HepG2 (cell line): Measurements from ENCODE around the gene CCDC57. TPM values are rescaled to one million over a fixed set of nuclear protein-coding genes. Genes with fewer than 3 reads are reported as not detected.

Experiments used
- ERF ChIP-seq: IDR thresholded peaks from 2 replicates; pipeline ENCODE4 v1.6.1; 2018; ENCODE audit warnings: missing biosample characterization, missing genetic modification reagents
- FIP1L1 ChIP-seq: fragments of 200-400 bp; formaldehyde crosslinking; IDR thresholded peaks from 2 replicates; pipeline ENCODE4 v1.6.1; 2018; ENCODE audit warnings: low read depth, mild to moderate bottlenecking, low read length, moderate library complexity, borderline replicate concordance; ENCODE audit not compliant: insufficient read depth
- GABPA ChIP-seq, 2 experiments: IDR thresholded peaks; 2 replicates each; pipeline ENCODE4 v1.6.1; 2011 to 2016; ENCODE audit warnings: low read depth in 2 of 2, low read length in 1 of 2, missing biosample characterization in 1 of 2, missing genetic modification characterization in 1 of 2
- HNRNPLL ChIP-seq: fragments of 200-400 bp; formaldehyde crosslinking; IDR thresholded peaks from 2 replicates; pipeline ENCODE4 v1.6.1; 2017; ENCODE audit warnings: mild to moderate bottlenecking, low read depth, low read length; ENCODE audit not compliant: poor library complexity, severe bottlenecking
- JUND ChIP-seq: sonication (generic); formaldehyde crosslinking; IDR thresholded peaks from 2 replicates; pipeline ENCODE4 v1.8.0; 2022; ENCODE audit warnings: mild to moderate bottlenecking, missing genetic modification reagents
- KDM6A ChIP-seq: IDR thresholded peaks from 2 replicates; pipeline ENCODE4 v1.6.1; 2016; ENCODE audit warnings: low read depth
- MAFF ChIP-seq: IDR thresholded peaks from 2 replicates; pipeline ENCODE4 v1.6.1; 2011; ENCODE audit warnings: low read depth, low read length, improper control_type of control experiment
- POLR2A ChIP-seq, 2 experiments: IDR thresholded peaks; 2 replicates each; pipeline ENCODE4 v1.6.1; 2011; ENCODE audit warnings: low read depth in 2 of 2, low read length in 2 of 2, mild to moderate bottlenecking in 1 of 2, moderate library complexity in 1 of 2; ENCODE audit not compliant: insufficient read depth in 1 of 2
- POLR2AphosphoS5 ChIP-seq: IDR thresholded peaks from 2 replicates; pipeline ENCODE4 v1.6.1; 2012; ENCODE audit warnings: low read depth, low read length
- POLR2G ChIP-seq: fragments of 200-400 bp; formaldehyde crosslinking; IDR thresholded peaks from 2 replicates; pipeline ENCODE4 v1.6.1; 2018; ENCODE audit warnings: mild to moderate bottlenecking, low read depth, low read length, moderate library complexity
- RBM22 ChIP-seq: fragments of 200-400 bp; formaldehyde crosslinking; optimal IDR thresholded peaks from 2 replicates; pipeline ENCODE3; 2017; ENCODE audit warnings: mild to moderate bottlenecking, low read length, moderate library complexity
- SIX4 ChIP-seq: sonication (generic); formaldehyde crosslinking; IDR thresholded peaks from 2 replicates; pipeline ENCODE4 v1.4.0; 2020; ENCODE audit warnings: missing genetic modification reagents
- SMAD3 ChIP-seq: sonication (generic); formaldehyde crosslinking; IDR thresholded peaks from 2 replicates; pipeline ENCODE4 v1.4.0; 2020; ENCODE audit warnings: missing genetic modification reagents
- SMARCE1 ChIP-seq: fragments of 450-650 bp; IDR thresholded peaks from 2 replicates; pipeline ENCODE4 v1.6.1; 2017; ENCODE audit warnings: borderline replicate concordance
- ZC3H13 ChIP-seq: sonication (generic); formaldehyde crosslinking; IDR thresholded peaks from 2 replicates; pipeline ENCODE4 v1.8.1; 2023; ENCODE audit warnings: mild to moderate bottlenecking, missing genetic modification reagents, moderate library complexity
- ZFP36 ChIP-seq: fragments of 150-350 bp; IDR thresholded peaks from 2 replicates; pipeline ENCODE4 v1.6.1; 2018; ENCODE audit warnings: borderline replicate concordance, low read length, low read depth; ENCODE audit not compliant: partially characterized antibody
- ZNF670 ChIP-seq: sonication (generic); formaldehyde crosslinking; IDR thresholded peaks from 2 replicates; pipeline ENCODE4 v1.8.0; 2022; ENCODE audit warnings: mild to moderate bottlenecking, missing genetic modification reagents, borderline replicate concordance
- ZNF761 ChIP-seq: sonication (generic); formaldehyde crosslinking; conservative IDR thresholded peaks from 2 replicates; pipeline ENCODE4 v1.4.0; 2020; ENCODE audit warnings: mild to moderate bottlenecking, missing genetic modification reagents
- ZNF768 ChIP-seq: sonication (generic); formaldehyde crosslinking; IDR thresholded peaks from 2 replicates; pipeline ENCODE4 v1.4.0; 2020; ENCODE audit warnings: missing genetic modification reagents
- ZSCAN9 ChIP-seq: IDR thresholded peaks from 2 replicates; pipeline ENCODE4 v1.6.1; 2016; ENCODE audit warnings: borderline replicate concordance
- polyA plus RNA-seq, 8 experiments: library from polyadenylated mRNA; depleted of rRNA in 3 of 8; stranded (reverse) in 7 of 8; unstranded in 1 of 8; fragments of >200 nt; fragmentation: Illumina TruSeq in 4 of 8; extraction: Trizol in 4 of 8; gene quantifications; 2 replicates each; pipeline versions ENCODE4 v1.2.1 to v1.2.3, GENCODE V29; 2011 to 2016; ENCODE audit warnings: low read depth in 4 of 8, missing spikeins in 1 of 8, mixed read lengths in 1 of 8; ENCODE audit not compliant: insufficient read depth in 1 of 8
- total RNA-seq, 5 experiments: library from RNA; depleted of rRNA; stranded (reverse); fragments of >200 nt; fragmentation: Illumina TruSeq; extraction: Trizol; gene quantifications; 2 replicates each; pipeline ENCODE4 v1.2.3, GENCODE V29; 2016; ENCODE audit warnings: low read depth in 1 of 5
- TF ChIP-seq, protein P1 (sequence below), 2 experiments: sonication (generic) in 1 of 2; formaldehyde crosslinking in 1 of 2; IDR thresholded peaks; 2 replicates each; pipeline versions ENCODE4 v1.5.1 to v1.6.1; 2011 to 2020; ENCODE audit warnings: borderline replicate concordance in 1 of 2, low read depth in 1 of 2, low read length in 1 of 2, mild to moderate bottlenecking in 1 of 2, missing genetic modification reagents in 1 of 2, moderate library complexity in 1 of 2
- TF ChIP-seq, protein P2 (sequence below): sonication (generic); formaldehyde crosslinking; IDR thresholded peaks from 2 replicates; pipeline ENCODE4 v1.5.1; 2020; ENCODE audit warnings: mild to moderate bottlenecking, moderate library complexity, missing genetic modification reagents
- TF ChIP-seq, protein P3 (sequence below): IDR thresholded peaks from 2 replicates; pipeline ENCODE4 v1.4.0; 2020; ENCODE audit warnings: mild to moderate bottlenecking, missing genetic modification reagents

Gene CCDC57
- total and polyA plus RNA-seq, 2 of the 13 experiments (the other 11 are each of a cell fraction or from before 2014, with no cell fraction given), result 59.3 to 59.9 TPM

DNA sequence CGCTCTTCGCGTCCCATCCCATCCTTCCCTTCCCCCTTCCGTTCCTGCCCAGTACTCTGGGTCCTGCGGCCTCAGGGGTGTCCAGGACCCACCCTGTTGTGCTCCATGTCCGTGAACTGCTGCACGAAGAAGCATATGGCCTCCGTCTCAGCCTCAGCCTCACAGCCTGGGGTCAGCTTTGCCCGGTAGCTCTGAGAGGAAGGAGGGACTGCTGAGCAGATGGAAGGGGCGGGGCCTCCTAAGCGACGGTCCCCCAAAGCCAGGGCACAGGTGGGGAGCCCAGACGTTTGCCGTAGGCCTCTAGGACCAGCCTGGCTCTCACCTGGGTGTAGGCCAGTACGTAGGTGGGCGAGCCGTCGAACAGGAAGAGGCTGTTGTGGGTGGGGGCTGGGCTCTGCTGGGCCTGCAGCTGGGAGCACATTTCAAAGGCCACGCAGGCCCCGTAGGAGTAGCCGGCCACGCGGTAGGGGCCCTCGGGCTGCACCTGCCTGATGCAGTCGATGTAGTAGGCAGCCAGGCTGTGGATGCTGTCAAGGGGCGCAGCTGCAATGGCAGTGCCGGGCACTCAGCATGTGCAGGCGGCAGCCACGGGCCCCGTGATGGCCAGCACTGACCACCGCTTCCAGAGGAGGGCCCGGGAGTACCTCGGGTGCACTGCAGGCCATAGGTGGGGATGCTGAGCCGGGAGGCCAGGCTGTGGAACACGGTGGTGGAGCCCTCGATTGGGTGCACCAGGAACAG, 132.4 kb downstream of the CCDC57 start (continued):
- TF ChIP-seq, protein P1, sequence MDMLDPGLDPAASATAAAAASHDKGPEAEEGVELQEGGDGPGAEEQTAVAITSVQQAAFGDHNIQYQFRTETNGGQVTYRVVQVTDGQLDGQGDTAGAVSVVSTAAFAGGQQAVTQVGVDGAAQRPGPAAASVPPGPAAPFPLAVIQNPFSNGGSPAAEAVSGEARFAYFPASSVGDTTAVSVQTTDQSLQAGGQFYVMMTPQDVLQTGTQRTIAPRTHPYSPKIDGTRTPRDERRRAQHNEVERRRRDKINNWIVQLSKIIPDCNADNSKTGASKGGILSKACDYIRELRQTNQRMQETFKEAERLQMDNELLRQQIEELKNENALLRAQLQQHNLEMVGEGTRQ (IDR thresholded peaks at IDR 0.05; ENCODE audit: low read depth, low read length), result no peak
- TF ChIP-seq, protein P1 (CRISPR knock-in tag; IDR thresholded peaks at IDR 0.05; ENCODE audit: borderline replicate concordance), result no peak
- TF ChIP-seq KDM6A (CRISPR knock-in tag) (no peak), RBM22 (peak; percentile 79), ERF (CRISPR knock-in tag) (no peak), GABPA (IDR thresholded peaks at IDR 0.05; ENCODE audit: low read depth, low read length) (no peak), GABPA (CRISPR knock-in tag; IDR thresholded peaks at IDR 0.05; ENCODE audit: low read depth) (no peak), ZNF761 (CRISPR knock-in tag) (no peak), JUND (CRISPR knock-in tag) (no peak), ZFP36 (no peak), POLR2A (IDR thresholded peaks at IDR 0.05; ENCODE audit: insufficient read depth in 1 of 2, low read depth in 2 of 2, low read length in 2 of 2) (peak in 1 of 2 experiments; percentile 21; a peak in 1 of 4 replicates), ZC3H13 (no peak; the same call in 1 of the 2 replicates), POLR2G (peak; percentile 41; the same call in 1 of the 2 replicates), POLR2AphosphoS5 (no peak; the same call in 1 of the 2 replicates), SIX4 (no peak), ZNF670 (CRISPR knock-in tag) (no peak), ZNF768 (0 out of 2 replicates have a peak, but pooled peaks have one; percentile 7), MAFF (no peak), FIP1L1 (no peak), SMARCE1 (no peak), HNRNPLL (peak; percentile 8), SMAD3 (CRISPR knock-in tag) (no peak), ZSCAN9 (CRISPR knock-in tag) (no peak)
- TF ChIP-seq, protein P2, sequence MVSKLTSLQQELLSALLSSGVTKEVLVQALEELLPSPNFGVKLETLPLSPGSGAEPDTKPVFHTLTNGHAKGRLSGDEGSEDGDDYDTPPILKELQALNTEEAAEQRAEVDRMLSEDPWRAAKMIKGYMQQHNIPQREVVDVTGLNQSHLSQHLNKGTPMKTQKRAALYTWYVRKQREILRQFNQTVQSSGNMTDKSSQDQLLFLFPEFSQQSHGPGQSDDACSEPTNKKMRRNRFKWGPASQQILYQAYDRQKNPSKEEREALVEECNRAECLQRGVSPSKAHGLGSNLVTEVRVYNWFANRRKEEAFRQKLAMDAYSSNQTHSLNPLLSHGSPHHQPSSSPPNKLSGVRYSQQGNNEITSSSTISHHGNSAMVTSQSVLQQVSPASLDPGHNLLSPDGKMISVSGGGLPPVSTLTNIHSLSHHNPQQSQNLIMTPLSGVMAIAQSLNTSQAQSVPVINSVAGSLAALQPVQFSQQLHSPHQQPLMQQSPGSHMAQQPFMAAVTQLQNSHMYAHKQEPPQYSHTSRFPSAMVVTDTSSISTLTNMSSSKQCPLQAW (CRISPR knock-in tag), result no peak
- TF ChIP-seq, protein P3, sequence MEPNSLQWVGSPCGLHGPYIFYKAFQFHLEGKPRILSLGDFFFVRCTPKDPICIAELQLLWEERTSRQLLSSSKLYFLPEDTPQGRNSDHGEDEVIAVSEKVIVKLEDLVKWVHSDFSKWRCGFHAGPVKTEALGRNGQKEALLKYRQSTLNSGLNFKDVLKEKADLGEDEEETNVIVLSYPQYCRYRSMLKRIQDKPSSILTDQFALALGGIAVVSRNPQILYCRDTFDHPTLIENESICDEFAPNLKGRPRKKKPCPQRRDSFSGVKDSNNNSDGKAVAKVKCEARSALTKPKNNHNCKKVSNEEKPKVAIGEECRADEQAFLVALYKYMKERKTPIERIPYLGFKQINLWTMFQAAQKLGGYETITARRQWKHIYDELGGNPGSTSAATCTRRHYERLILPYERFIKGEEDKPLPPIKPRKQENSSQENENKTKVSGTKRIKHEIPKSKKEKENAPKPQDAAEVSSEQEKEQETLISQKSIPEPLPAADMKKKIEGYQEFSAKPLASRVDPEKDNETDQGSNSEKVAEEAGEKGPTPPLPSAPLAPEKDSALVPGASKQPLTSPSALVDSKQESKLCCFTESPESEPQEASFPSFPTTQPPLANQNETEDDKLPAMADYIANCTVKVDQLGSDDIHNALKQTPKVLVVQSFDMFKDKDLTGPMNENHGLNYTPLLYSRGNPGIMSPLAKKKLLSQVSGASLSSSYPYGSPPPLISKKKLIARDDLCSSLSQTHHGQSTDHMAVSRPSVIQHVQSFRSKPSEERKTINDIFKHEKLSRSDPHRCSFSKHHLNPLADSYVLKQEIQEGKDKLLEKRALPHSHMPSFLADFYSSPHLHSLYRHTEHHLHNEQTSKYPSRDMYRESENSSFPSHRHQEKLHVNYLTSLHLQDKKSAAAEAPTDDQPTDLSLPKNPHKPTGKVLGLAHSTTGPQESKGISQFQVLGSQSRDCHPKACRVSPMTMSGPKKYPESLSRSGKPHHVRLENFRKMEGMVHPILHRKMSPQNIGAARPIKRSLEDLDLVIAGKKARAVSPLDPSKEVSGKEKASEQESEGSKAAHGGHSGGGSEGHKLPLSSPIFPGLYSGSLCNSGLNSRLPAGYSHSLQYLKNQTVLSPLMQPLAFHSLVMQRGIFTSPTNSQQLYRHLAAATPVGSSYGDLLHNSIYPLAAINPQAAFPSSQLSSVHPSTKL (CRISPR knock-in tag), result no peak
